A549 treated with Hydrocortisone at 1 μM for 4 hours (cell line): ENCODE measurements around the gene PTPA. TPM values are rescaled to one million over a fixed set of nuclear protein-coding genes. Genes with fewer than 3 reads are reported as not detected.

Source experiments
- total RNA-seq: library from RNA; stranded (reverse); fragments of 200-300 nt; extraction: Qiagen RNA extraction; gene quantifications from 5 replicates; pipeline ENCODE4 v1.2.3, GENCODE V29; 2022

Gene PTPA
- total RNA-seq, result 120 to 138 TPM (median 130 TPM) in 5 replicates

GRCh38 chr9:129110740-129111527 lies at the start of gene PTPA, which contains the start of gene CRAT:
Gene PTPA, plus strand, starts transcription at chr9:129111415. Its CDS starts 186 bp downstream, at chr9:129111601.
Gene CRAT, minus strand, starts transcription at chr9:129110793. Its CDS starts 284 bp downstream, at chr9:129110509.

GRCh38 chr9:129080601-129081387 lies 30.4 kb upstream of the PTPA start, which contains the start of gene DOLPP1:
Gene DOLPP1, plus strand, starts transcription at chr9:129081111. Its CDS starts 21 bp downstream, at chr9:129081132.

DNA sequence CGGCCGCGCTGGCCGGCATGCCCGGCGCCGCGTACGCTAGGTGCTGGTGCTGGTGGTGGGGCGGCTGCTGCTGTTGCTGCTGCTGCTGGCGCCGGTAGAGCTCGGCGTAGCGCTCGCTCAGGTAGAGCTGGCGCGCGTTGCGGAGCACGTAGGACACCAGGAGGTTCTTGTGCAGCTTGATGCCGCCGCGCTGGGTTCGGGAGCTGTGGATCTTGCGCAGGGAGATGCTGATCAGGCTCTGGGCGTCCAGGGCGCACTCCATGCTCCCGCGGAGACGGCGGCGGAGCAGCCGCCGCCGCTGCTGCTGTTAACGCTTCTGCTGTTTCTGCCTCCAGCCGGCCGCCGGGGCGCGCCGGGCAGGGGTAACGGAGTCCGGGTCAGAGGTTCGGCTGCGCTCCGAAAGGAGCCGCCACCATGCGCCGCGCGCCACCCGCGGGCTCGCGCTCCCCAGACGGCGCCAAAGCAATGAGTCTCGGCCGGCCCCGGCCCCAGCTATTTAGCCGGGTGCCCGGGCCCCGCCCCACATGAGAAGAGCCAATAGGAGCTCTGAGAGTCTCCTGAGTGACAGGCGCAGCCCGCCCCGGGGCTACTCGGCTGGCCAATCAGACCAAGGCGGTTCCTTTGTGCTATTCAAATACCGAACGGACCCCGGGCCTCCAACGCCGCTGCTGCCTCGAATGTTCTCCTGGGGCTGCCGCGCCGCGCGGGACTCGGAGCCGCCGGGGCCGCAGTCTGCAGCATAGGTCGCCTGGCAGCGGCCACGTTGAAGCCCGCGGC lies 66.8 kb downstream of the PTPA start, which contains the start of gene IER5L:
Gene IER5L (minus strand): TSS at position 471 of the 777 bp plus-strand sequence. CDS start 209 bp downstream, at position 262.

Other genes with a start within 250 kb of the PTPA start
- gene KYAT1, start 229.5 kb upstream of the PTPA start, total RNA-seq, result 10.0 to 13.9 TPM (median 13.5 TPM) in 5 replicates
- 114 to 133 TPM (median 130 TPM) in 5 replicates for gene LRRC8A, start 229.3 kb upstream of the PTPA start, total RNA-seq
- 0.22 to 0.27 TPM (median 0.24 TPM) in 4 of 5 replicates, not detected in the other for gene PHYHD1, start 190.4 kb upstream of the PTPA start, total RNA-seq
- 38.2 to 39.9 TPM (median 39.7 TPM) in 5 replicates for gene DOLK, start 163.8 kb upstream of the PTPA start, total RNA-seq
- gene NUP188, start 163.7 kb upstream of the PTPA start, total RNA-seq, result 38.4 to 46.2 TPM (median 40.7 TPM) in 5 replicates
- gene SH3GLB2, start 83.1 kb upstream of the PTPA start, total RNA-seq, result 38.6 to 51.7 TPM (median 47.6 TPM) in 5 replicates
- gene MIGA2, start 74.8 kb upstream of the PTPA start, total RNA-seq, result 12.9 to 17.6 TPM (median 15.6 TPM) in 5 replicates
- gene DOLPP1, start 30.3 kb upstream of the PTPA start, total RNA-seq, result 18.1 to 20.7 TPM (median 19.7 TPM) in 5 replicates
- gene CRAT, start 622 bp upstream of the PTPA start, total RNA-seq, result 25.6 to 30.5 TPM (median 29.4 TPM) in 5 replicates
- 20.0 to 42.8 TPM (median 41.0 TPM) in 5 replicates for gene IER5L, start 66.8 kb downstream of the PTPA start, total RNA-seq